ENCODE results near the gene ZNF213.

The ZNF213 gene

DNA sequence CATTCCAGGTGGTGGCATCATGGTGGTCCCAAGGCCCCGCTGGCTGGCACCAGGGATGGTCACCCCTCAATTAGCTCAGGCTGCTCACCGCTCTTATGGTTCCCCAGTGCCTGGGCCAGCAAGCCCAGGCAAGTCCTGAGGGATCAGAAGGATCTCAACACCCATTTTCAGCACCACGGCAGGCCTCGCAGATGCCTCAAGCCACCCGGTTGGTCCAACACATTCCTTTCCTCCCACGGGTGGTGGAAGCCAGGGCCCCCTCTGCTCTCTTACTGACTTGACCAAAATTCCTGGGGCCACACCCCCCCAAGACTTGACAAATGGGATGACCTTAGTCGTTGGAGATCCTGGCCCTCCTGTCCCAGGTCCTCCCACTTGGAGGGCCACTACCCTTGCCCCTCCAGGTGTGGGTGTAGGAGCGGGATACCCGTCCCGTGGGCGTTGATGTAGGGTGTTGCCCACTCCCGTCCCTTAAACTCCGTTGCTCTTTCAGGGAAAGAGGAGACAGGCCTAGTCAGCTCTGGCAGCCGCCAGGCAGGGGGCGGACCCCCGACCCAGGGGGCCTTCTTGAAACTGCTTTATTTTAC lies 16.5 kb upstream of the ZNF213 start:
- TF ChIP-seq ZFX (IDR thresholded peaks at IDR 0.05; ENCODE audit: borderline replicate concordance): no peak
- TF ChIP-seq, protein P1, sequence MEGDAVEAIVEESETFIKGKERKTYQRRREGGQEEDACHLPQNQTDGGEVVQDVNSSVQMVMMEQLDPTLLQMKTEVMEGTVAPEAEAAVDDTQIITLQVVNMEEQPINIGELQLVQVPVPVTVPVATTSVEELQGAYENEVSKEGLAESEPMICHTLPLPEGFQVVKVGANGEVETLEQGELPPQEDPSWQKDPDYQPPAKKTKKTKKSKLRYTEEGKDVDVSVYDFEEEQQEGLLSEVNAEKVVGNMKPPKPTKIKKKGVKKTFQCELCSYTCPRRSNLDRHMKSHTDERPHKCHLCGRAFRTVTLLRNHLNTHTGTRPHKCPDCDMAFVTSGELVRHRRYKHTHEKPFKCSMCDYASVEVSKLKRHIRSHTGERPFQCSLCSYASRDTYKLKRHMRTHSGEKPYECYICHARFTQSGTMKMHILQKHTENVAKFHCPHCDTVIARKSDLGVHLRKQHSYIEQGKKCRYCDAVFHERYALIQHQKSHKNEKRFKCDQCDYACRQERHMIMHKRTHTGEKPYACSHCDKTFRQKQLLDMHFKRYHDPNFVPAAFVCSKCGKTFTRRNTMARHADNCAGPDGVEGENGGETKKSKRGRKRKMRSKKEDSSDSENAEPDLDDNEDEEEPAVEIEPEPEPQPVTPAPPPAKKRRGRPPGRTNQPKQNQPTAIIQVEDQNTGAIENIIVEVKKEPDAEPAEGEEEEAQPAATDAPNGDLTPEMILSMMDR (IDR thresholded peaks at IDR 0.05): no peak
- no peak overlapping the region for H3K27ac ChIP-seq

DNA sequence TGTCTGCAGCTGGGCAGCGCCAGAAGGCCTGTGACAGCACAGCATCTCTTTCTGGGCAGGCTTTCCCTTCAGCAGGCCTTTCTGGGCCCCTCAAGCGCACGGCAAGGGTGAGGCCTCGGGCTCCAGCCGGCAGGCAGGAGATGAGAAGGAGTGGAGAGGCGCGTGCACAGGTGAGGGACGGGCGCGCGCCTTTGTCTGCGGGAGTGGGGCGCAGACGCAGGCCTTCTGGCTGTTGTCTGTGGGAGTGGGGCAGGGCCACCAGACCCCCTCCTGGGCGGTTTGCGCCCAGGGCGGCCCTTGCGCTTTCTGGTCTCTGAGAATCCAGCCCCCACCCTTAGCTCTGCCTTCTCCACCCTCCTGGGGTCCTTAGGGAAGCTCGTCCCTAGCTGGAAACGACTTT lies 16.0 kb upstream of the ZNF213 start:
- TF ChIP-seq, protein P1 (IDR thresholded peaks at IDR 0.05): no peak
- TF ChIP-seq ZFX (IDR thresholded peaks at IDR 0.05; ENCODE audit: borderline replicate concordance): no peak
- no peak overlapping the region for H3K27ac ChIP-seq

DNA sequence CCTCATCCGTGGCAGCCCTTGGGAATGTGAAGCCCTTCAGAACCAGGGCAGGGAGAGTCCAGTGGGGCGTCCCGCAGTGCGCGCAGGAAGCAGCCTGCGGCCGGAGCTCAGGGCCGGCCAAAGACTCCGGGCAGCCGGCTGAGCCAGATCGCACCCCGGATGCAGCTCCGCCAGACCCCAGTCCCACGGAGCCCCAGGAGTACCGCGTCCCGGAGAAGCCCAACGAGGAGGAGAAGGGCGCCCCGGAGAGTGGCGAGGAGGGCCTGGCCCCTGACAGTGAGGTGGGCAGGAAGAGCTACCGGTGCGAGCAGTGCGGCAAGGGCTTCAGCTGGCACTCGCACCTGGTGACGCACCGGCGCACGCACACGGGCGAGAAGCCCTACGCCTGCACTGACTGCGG lies 15.5 kb upstream of the ZNF213 start:
- TF ChIP-seq, protein P1 (IDR thresholded peaks at IDR 0.05): no peak
- TF ChIP-seq ZFX (IDR thresholded peaks at IDR 0.05; ENCODE audit: borderline replicate concordance): no peak
- H3K27ac ChIP-seq: no peak overlapping the region

DNA sequence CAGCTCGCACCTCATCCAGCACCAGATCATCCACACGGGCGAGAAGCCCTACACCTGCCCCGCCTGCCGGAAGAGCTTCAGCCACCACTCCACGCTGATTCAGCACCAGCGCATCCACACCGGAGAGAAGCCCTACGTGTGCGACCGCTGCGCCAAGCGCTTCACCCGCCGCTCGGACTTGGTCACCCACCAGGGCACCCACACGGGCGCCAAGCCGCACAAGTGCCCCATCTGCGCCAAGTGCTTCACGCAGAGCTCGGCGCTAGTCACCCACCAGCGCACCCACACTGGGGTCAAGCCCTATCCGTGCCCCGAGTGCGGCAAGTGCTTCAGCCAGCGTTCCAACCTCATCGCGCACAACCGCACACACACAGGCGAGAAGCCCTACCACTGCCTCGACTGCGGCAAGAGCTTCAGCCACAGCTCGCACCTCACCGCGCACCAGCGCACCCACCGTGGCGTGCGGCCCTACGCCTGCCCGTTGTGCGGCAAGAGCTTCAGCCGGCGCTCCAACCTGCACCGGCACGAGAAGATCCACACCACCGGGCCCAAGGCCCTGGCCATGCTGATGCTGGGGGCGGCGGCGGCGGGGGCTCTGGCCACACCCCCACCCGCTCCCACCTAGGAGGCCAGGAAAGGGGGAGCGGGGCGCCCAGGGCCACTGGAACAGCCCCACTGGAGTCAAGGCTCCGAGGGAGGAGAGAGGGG lies 15.0 kb upstream of the ZNF213 start:
- TF ChIP-seq ZFX (IDR thresholded peaks at IDR 0.05; ENCODE audit: borderline replicate concordance): no peak
- TF ChIP-seq, protein P1 (IDR thresholded peaks at IDR 0.05): no peak
- no peak overlapping the region for H3K27ac ChIP-seq

DNA sequence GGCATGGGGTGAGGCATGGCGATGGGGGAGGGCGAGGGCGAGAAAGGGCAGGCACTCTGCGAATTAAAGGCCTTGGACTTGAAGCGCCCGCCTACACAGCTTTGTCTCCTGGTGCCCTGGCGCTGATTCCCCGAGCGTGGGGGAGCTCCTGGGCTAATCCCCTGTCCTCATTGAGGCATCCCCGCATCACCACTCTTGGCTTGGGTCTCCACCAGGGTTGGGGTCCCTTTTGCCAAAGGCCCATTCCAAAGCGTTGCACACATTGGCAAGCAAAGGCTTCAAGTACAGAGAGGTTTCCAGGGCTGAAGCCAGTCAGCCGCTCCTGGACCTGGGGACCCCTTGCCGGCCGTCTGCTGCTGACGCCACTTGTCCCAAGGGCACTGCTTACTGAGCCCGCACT lies 14.4 kb upstream of the ZNF213 start:
- no peak for TF ChIP-seq ZFX (IDR thresholded peaks at IDR 0.05; ENCODE audit: borderline replicate concordance)
- TF ChIP-seq, protein P1 (IDR thresholded peaks at IDR 0.05): no peak
- no peak overlapping the region for H3K27ac ChIP-seq

DNA sequence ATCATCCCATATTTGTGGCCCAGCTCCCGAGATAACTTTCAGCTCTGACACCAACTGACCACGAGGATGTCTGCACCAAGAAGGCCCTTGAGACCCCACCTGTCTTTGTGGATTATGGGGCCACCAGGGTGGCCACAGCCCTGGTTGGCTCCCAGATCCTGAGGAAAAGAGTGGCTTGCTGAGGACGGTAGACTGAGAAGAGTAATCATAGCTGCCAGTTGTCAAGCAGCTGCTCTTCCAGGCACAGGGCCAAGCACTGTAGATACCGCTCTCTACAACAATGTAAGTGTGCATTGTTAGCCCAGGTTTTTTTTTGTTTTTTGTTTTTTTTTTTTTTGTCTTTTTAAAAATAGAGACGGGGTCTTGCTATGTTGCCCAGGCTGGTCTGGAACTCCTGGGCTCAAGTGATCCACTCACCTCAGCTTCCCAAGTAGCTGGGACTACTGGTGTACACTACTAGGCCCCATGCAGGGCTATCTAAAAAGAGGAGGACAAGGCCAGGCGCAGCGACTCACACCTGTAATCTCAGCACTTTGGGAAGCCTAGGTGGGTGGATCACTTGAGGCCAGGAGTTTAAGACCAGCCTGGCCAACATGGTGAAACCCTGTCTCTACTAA lies 12.9 kb upstream of the ZNF213 start:
- no peak overlapping the region for H3K27ac ChIP-seq
- TF ChIP-seq, protein P1 (IDR thresholded peaks at IDR 0.05): no peak
- TF ChIP-seq ZFX (IDR thresholded peaks at IDR 0.05; ENCODE audit: borderline replicate concordance): no peak

Measured in 22Rv1 (cell line).